SK-MEL-5 (cell line): ENCODE measurements around the gene VPS37C. TPM values are rescaled to one million over a fixed set of nuclear protein-coding genes. Genes with fewer than 3 reads are reported as not detected.

Experiments used
- DNase-seq: peaks from one replicate; pipeline ENCODE4 v3.0.0-alpha.2; 2016; ENCODE audit warnings: low read depth, low spot score
- in situ Hi-C: cut with HindIII; loops from 2 replicates; pipeline ENCODE4 v1.10.0; 2016; ENCODE audit warnings: low sequenced_read_pairs, high pct_unique_total_duplicates, low pct_unique_long_range_greater_than_20kb
- total RNA-seq: library from RNA; depleted of rRNA; stranded (reverse); fragments of >200 nt; shearing (Covaris generic); gene quantifications from 2 replicates; pipeline ENCODE4 v1.2.3, GENCODE V29; 2014

The VPS37C gene
- total RNA-seq, 1 experiment from 2014 or later: 17.4 TPM

- in situ Hi-C loops: no loop called here
- DNase-seq: no peak
Observed at GRCh38 chr11:61115498-61116224, 45.6 kb downstream of the VPS37C start.

- no peak for DNase-seq
- in situ Hi-C loops: no loop called here
Observed at GRCh38 chr11:61114913-61115312, 46.3 kb downstream of the VPS37C start.

GRCh38 chr11:61113201-61113600 lies 48.0 kb downstream of the VPS37C start:
- in situ Hi-C loops: no loop called here
- DNase-seq: no peak

- in situ Hi-C loops: no loop called here
Observed at GRCh38 chr11:61112575-61112974, 48.7 kb downstream of the VPS37C start.

GRCh38 chr11:61111786-61112517 lies 49.3 kb downstream of the VPS37C start:
- in situ Hi-C loops: no loop called here
- no peak for DNase-seq

More at GRCh38 chr11:61112575-61112974, 48.7 kb downstream of the VPS37C start:
- no peak for DNase-seq

- DNase-seq: no peak
- in situ Hi-C loops: no loop called here
Observed at GRCh38 chr11:61111050-61111435, 50.2 kb downstream of the VPS37C start.

GRCh38 chr11:61110255-61111049 lies 50.8 kb downstream of the VPS37C start:
- in situ Hi-C loops: no loop called here
- no peak for DNase-seq

- in situ Hi-C loops: no loop called here
- no peak for DNase-seq
Observed at GRCh38 chr11:61109671-61110070, 51.6 kb downstream of the VPS37C start.

- in situ Hi-C loops: no loop called here
Observed at GRCh38 chr11:61108847-61109585, 52.2 kb downstream of the VPS37C start.

GRCh38 chr11:61107888-61108287 lies 53.3 kb downstream of the VPS37C start:
- DNase-seq: no peak
- in situ Hi-C loops: no loop called here

More at GRCh38 chr11:61108847-61109585, 52.2 kb downstream of the VPS37C start:
- no peak for DNase-seq

GRCh38 chr11:61106894-61107470 lies 54.2 kb downstream of the VPS37C start:
- in situ Hi-C loops: no loop called here
- DNase-seq: no peak

GRCh38 chr11:61106296-61106695 lies 54.9 kb downstream of the VPS37C start:
- in situ Hi-C loops: no loop called here
- DNase-seq: no peak

- no peak for DNase-seq
- in situ Hi-C loops: no loop called here
Observed at GRCh38 chr11:61104963-61105362, 56.3 kb downstream of the VPS37C start.

GRCh38 chr11:61103851-61104423 lies 57.3 kb downstream of the VPS37C start:
- DNase-seq: no peak
- in situ Hi-C loops: no loop called here

GRCh38 chr11:61102667-61103571 lies 58.3 kb downstream of the VPS37C start:
- DNase-seq: no peak
- in situ Hi-C loops: no loop called here

GRCh38 chr11:61098778-61099177 lies 62.4 kb downstream of the VPS37C start:
- in situ Hi-C loops: no loop called here

More at GRCh38 chr11:61098778-61099177, 62.4 kb downstream of the VPS37C start:
- DNase-seq: no peak
